CD4-positive, alpha-beta T cell (primary cell): Measurements from ENCODE around the gene MBOAT1. TPM values are rescaled to one million over a fixed set of nuclear protein-coding genes. Genes with fewer than 3 reads are reported as not detected.

ENCODE experiments used
- ATAC-seq: fragments of 200-7000 bp; cut with Tn5 transposase; one replicate; pipeline ENCODE4 v1.10.0; 2022; ENCODE audit warnings: mild to moderate bottlenecking; ENCODE audit not compliant: poor library complexity
- CTCF ChIA-PET: fragments of 350-600 bp; sonication (Branson Sonifier 250); formaldehyde crosslinking; loops from one replicate; lab custom pipeline; 2021; ENCODE audit warnings: antibody characterized with exemption, inconsistent platforms; lab: Charles Lee
- POLR2A ChIA-PET: fragments of 350-600 bp; sonication (Branson Sonifier 250); formaldehyde crosslinking; loops from one replicate; lab custom pipeline; 2021; ENCODE audit warnings: antibody characterized with exemption, inconsistent platforms; lab: Charles Lee
- DNase-seq, 14 experiments: peaks; one replicate each; pipeline ENCODE4 v3.0.0-alpha.2; 2013 to 2020; ENCODE audit warnings: mixed read lengths in 2 of 14
- H3K27ac ChIP-seq, 2 donors: one replicate each; pipeline versions ENCODE4 v1.5.1 to v1.7.0; 2013; ENCODE audit warnings: low read length in 2 of 2, low read depth in 1 of 2, mild to moderate bottlenecking in 1 of 2
- H3K27me3 ChIP-seq, 2 experiments: 1 replicate in 1 of 2; 2 replicates in 1 of 2; pipeline versions ENCODE4 v1.6.1 to v1.7.0; 2013; ENCODE audit warnings: low read length in 2 of 2, control low read depth in 1 of 2, mild to moderate bottlenecking in 1 of 2, moderate library complexity in 1 of 2; ENCODE audit not compliant: insufficient read depth in 2 of 2, control insufficient read depth in 1 of 2
- H3K36me3 ChIP-seq: one replicate; pipeline ENCODE4 v1.6.1; 2013; ENCODE audit warnings: low read length, control low read depth; ENCODE audit not compliant: insufficient read depth
- H3K4me1 ChIP-seq: one replicate; pipeline ENCODE4 v1.6.1; 2013; ENCODE audit warnings: low read length, control low read depth; ENCODE audit not compliant: insufficient read depth
- H3K4me3 ChIP-seq: one replicate; pipeline ENCODE4 v1.5.1; 2013; ENCODE audit warnings: mild to moderate bottlenecking, low read length, moderate library complexity
- H3K9me3 ChIP-seq, 2 experiments: 1 replicate in 1 of 2; 2 replicates in 1 of 2; pipeline versions ENCODE4 v1.6.1 to v1.7.0; 2013; ENCODE audit warnings: low read length in 2 of 2, mild to moderate bottlenecking in 2 of 2, control low read depth in 1 of 2, moderate library complexity in 1 of 2; ENCODE audit not compliant: control insufficient read depth in 1 of 2, insufficient read depth in 1 of 2
- H3K27ac Mint-ChIP-seq: one replicate; pipeline ENCODE4 v1.8.0; 2020; ENCODE audit warnings: mixed read lengths
- H3K27me3 Mint-ChIP-seq: one replicate; pipeline ENCODE4 v1.8.0; 2021; ENCODE audit warnings: mixed read lengths
- H3K36me3 Mint-ChIP-seq: one replicate; pipeline ENCODE4 v1.8.0; 2021; ENCODE audit warnings: low read depth, mixed read lengths
- H3K4me1 Mint-ChIP-seq: one replicate; pipeline ENCODE4 v1.8.0; 2021; ENCODE audit warnings: low read depth, mixed read lengths
- H3K4me3 Mint-ChIP-seq: one replicate; pipeline ENCODE4 v1.8.0; 2020; ENCODE audit warnings: mild to moderate bottlenecking, mixed read lengths
- H3K9me3 Mint-ChIP-seq: one replicate; pipeline ENCODE4 v1.8.0; 2020; ENCODE audit warnings: mixed read lengths
- intact Hi-C, 2 experiments: fragments of 100-400 bp; cut with DNase I in 1 of 2; cut with micrococcal nuclease in 1 of 2; formaldehyde crosslinking; loops; one replicate each; pipeline versions ENCODE4 v1.15.1 to v1.9.0; 2023 to 2025; cut with DNase I, micrococcal nuclease
- total RNA-seq, 174 experiments: library from RNA in 2 of 174; stranded (reverse) in 2 of 174; gene quantifications; one replicate each; pipeline ENCODE4 v1.2.3 and lab custom pipeline; 2021 to 2026
- TF ChIP-seq, protein P1 (sequence below): fragments of 200-600 bp; IDR thresholded peaks from one replicate; pipeline ENCODE4 v1.8.0; 2022; ENCODE audit warnings: antibody characterized with exemption, mild to moderate bottlenecking

MBOAT1 gene
- total RNA-seq, 2 experiments from 2014 or later = 17.2 to 18.5 TPM

DNA sequence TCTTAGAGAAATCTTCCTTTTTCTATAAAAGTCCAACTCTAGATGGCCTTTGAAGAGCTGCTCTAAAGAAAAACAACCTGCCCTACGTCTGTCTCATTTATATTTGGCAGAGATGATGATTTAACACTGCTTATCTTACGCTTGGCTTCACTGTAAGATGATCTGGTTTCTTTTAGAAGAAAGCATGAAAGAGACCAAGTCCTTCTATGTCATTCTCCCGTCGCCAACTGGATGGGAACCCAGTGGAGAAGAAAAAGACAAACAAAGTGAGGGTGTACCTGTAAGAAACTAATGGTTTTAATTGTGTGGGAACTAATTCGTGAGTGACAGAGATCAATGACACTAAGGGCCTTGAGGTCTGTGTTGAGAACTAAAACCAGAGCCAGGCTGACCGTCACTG is 92.8 kb downstream of the MBOAT1 start:
- Histone ChIP-seq H3K4me3 (no peak overlapping the region), H3K4me1 (no peaks in the 10 kb centered on the region), H3K36me3 (peaks cover 41% of the 10 kb centered on the region), H3K9me3 (no peaks in the 10 kb centered on the region), H3K27ac (no peak overlapping the region), H3K27me3 (no peaks in the 10 kb centered on the region)
- ATAC-seq = no peak
- ChIA-PET POLR2A (no interaction called here), CTCF (no interaction called here)
- no peak overlapping the region for H3K27ac Mint-ChIP-seq
- no peak overlapping the region for H3K4me3 Mint-ChIP-seq
- DNase-seq = no peak
- no peaks in the 10 kb centered on the region for H3K4me1 Mint-ChIP-seq
- H3K9me3 Mint-ChIP-seq = no peaks in the 10 kb centered on the region
- TF ChIP-seq, protein P1, sequence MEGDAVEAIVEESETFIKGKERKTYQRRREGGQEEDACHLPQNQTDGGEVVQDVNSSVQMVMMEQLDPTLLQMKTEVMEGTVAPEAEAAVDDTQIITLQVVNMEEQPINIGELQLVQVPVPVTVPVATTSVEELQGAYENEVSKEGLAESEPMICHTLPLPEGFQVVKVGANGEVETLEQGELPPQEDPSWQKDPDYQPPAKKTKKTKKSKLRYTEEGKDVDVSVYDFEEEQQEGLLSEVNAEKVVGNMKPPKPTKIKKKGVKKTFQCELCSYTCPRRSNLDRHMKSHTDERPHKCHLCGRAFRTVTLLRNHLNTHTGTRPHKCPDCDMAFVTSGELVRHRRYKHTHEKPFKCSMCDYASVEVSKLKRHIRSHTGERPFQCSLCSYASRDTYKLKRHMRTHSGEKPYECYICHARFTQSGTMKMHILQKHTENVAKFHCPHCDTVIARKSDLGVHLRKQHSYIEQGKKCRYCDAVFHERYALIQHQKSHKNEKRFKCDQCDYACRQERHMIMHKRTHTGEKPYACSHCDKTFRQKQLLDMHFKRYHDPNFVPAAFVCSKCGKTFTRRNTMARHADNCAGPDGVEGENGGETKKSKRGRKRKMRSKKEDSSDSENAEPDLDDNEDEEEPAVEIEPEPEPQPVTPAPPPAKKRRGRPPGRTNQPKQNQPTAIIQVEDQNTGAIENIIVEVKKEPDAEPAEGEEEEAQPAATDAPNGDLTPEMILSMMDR = no peak
- H3K27me3 Mint-ChIP-seq = no peaks in the 10 kb centered on the region
- intact Hi-C loops = no loop called here
- H3K36me3 Mint-ChIP-seq = peaks cover 75% of the 10 kb centered on the region

DNA sequence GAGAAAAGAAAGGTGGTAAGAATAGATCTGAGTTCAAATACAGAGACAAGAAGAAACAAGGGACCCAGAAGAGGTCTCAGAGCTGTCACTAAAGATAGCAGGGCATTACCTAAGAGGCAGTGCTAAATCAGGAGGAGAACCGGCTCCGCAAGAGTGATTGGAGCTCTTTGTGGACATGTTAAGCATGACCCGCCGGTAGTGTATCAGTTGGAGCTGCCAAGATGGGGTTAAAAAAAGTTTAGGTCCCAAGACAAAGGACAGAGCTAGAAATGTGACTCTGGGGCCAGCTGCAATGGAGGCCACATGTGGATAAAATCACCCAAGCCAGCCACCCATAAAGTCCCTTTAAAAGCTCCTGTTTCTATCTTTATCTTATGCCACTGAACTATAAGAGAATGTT is 93.4 kb downstream of the MBOAT1 start:
- Mint-ChIP-seq H3K36me3 (peaks cover 75% of the 10 kb centered on the region), H3K4me3 (no peak overlapping the region), H3K4me1 (no peaks in the 10 kb centered on the region)

DNA sequence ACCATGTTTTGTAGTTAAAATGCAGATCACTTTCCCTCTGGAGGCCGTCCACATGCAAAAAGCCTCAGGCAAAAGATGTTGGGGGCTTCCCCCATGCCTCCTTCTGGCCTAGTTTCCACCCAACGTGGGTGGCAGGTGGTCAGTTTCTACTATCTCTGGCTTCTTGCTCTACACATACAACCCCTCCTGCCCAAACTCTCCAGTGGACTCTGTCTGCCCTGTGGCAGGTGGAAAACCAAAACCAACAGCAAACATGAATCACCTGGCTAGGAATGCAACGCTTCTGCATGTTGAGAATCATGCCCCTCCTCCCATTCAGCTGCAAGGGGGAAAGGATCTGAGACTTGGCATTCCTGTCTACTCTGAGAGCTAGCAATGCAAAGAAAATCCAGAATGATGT is 94.8 kb downstream of the MBOAT1 start:
- Mint-ChIP-seq H3K4me1 (no peaks in the 10 kb centered on the region), H3K4me3 (no peak overlapping the region), H3K9me3 (no peaks in the 10 kb centered on the region), H3K27me3 (no peaks in the 10 kb centered on the region), H3K27ac (no peak overlapping the region), H3K36me3 (peaks cover 79% of the 10 kb centered on the region)
- H3K4me3 ChIP-seq = no peak overlapping the region
- H3K9me3 ChIP-seq = no peaks in the 10 kb centered on the region
- H3K27ac ChIP-seq = no peak overlapping the region
- peaks cover 38% of the 10 kb centered on the region for H3K36me3 ChIP-seq
- H3K27me3 ChIP-seq = no peaks in the 10 kb centered on the region
- no peak for DNase-seq
- intact Hi-C loops = no loop called here
- POLR2A ChIA-PET = no interaction called here
- CTCF ChIA-PET = interaction anchor here (0.6 to 1.4 kb wide), 2 partner anchors 9 to 188 kb away, joined by 3 to 6 read pairs; no protein-coding TSS in a partner anchor
- TF ChIP-seq, protein P1 = no peak
- ATAC-seq = no peak
- no peaks in the 10 kb centered on the region for H3K4me1 ChIP-seq

More for the DNA sequence above, 93.4 kb downstream of the MBOAT1 start:
- Histone ChIP-seq H3K4me1 (no peaks in the 10 kb centered on the region), H3K27me3 (no peaks in the 10 kb centered on the region), H3K27ac (no peak overlapping the region), H3K36me3 (peaks cover 35% of the 10 kb centered on the region), H3K4me3 (no peak overlapping the region), H3K9me3 (no peaks in the 10 kb centered on the region)
- ChIA-PET POLR2A (no interaction called here), CTCF (interaction anchor here (0.6 kb wide), 1 partner anchor 16 kb away, joined by 3 read pairs; no protein-coding TSS in a partner anchor)
- ATAC-seq (no peak), DNase-seq (no peak)
- Mint-ChIP-seq H3K9me3 (no peaks in the 10 kb centered on the region), H3K27ac (no peak overlapping the region), H3K27me3 (no peaks in the 10 kb centered on the region)
- intact Hi-C loops = no loop called here
- TF ChIP-seq, protein P1 = no peak
